SK-N-MC (cell line): Measurements from ENCODE around the gene KRTCAP3.

Experiments
- DNase-seq: peaks from one replicate; pipeline ENCODE4 v3.0.0-alpha.2; 2011; ENCODE audit warnings: low read depth, low spot score
- H3K27ac ChIP-seq: fragments of 200-600 bp; sonication (generic); 2 replicates; pipeline ENCODE4 v1.5.1; 2016; ENCODE audit warnings: mixed run types
- H3K36me3 ChIP-seq: fragments of 200-600 bp; sonication (generic); 2 replicates; pipeline ENCODE4 v1.6.1; 2017; ENCODE audit warnings: antibody characterized with exemption, low read length, mixed read lengths; ENCODE audit not compliant: insufficient read depth
- H3K4me3 ChIP-seq: fragments of 200-600 bp; sonication (generic); 2 replicates; pipeline ENCODE4 v1.5.1; 2016
- H3K9ac ChIP-seq: fragments of 200-600 bp; sonication (generic); 2 replicates; pipeline ENCODE4 v1.8.0; 2017; ENCODE audit warnings: mixed run types, mixed read lengths; ENCODE audit not compliant: insufficient read length
- H3K9me3 ChIP-seq: fragments of 200-600 bp; sonication (generic); 2 replicates; pipeline ENCODE4 v1.6.1; 2017; ENCODE audit warnings: low read depth, mild to moderate bottlenecking, antibody characterized with exemption, low read length, moderate library complexity, mixed read lengths
- EZH2 ChIP-seq: fragments of 200-600 bp; sonication (generic); IDR thresholded peaks from one replicate; pipeline ENCODE4 v1.6.1; 2017; ENCODE audit warnings: antibody characterized with exemption
- FOXP2 ChIP-seq: optimal IDR thresholded peaks from 2 replicates; pipeline ENCODE3; 2011; ENCODE audit warnings: mild to moderate bottlenecking, moderate library complexity; ENCODE audit not compliant: insufficient read depth; ENCODE audit errors: extremely low read length, control extremely low read depth
- POLR2AphosphoS5 ChIP-seq: IDR thresholded peaks from 2 replicates; pipeline ENCODE4 v1.6.1; 2012; ENCODE audit warnings: mild to moderate bottlenecking, low read depth, low read length, borderline replicate concordance

The KRTCAP3 gene

DNA sequence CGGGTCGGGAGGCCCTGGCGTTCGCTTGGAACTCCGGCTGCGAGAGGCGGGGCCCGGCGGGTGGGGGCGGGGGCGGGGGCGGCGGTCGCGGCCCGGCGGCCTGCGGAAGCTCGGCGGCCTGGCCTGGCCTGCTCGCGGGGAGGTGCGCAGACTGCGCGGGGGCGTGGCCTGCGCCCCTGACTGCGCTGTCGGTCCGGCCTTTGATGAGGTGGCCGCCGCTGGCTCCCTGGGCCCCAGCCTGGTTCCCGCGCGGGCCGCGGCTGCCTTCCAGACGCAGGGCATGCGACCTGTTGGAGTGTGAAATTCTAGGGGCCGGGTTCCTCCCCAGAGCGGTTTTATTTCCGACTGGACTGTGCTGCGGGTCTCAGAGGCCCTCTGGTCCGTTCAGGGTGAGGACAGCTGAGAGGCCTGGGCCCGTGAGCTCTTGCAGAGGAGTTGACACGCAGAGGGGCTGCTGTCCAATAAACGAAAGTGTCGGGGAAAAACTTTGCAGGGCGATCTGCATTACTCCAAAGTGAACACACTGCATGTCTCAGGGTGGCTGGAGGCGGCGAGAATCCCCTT lies 13.1 kb upstream of the KRTCAP3 start:
- peak overlapping the region; percentile 98 for H3K9ac ChIP-seq
- H3K9me3 ChIP-seq: no peaks in the 10 kb centered on the region
- no peak for DNase-seq
- peaks cover 10% of the 10 kb centered on the region for H3K36me3 ChIP-seq
- 0 out of 2 replicates have a peak overlapping the region, but pooled peaks have one; percentile 54 for H3K27ac ChIP-seq
- no peak for TF ChIP-seq EZH2
- TF ChIP-seq FOXP2: no peak
- TF ChIP-seq POLR2AphosphoS5: no peak
- peak overlapping the region; percentile 100 for H3K4me3 ChIP-seq

DNA sequence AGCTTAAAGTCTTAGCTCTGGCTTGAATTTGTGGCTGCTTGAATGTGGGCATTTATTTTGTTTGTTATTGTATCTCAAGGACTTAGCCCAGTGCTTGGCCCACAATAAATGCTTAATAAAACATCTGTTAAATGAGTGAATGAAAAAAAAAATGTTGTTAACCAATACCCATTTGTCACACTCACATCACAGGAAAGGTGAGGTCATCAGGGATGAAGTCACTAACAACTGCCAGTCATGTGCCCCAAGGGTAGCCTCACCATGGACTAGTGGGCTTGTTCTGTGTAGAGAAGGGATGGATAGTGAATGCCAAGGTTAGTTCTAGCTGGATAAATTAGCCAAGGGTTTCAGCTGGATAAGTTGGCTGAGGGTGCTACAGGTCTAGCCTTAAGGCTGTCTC lies 10.8 kb upstream of the KRTCAP3 start:
- Histone ChIP-seq H3K4me3 (no peak overlapping the region), H3K9ac (no peak overlapping the region), H3K9me3 (no peaks in the 10 kb centered on the region), H3K36me3 (peaks cover 30% of the 10 kb centered on the region), H3K27ac (no peak overlapping the region)
- TF ChIP-seq POLR2AphosphoS5: no peak
- no peak for TF ChIP-seq FOXP2
- no peak for TF ChIP-seq EZH2
- no peak for DNase-seq

DNA sequence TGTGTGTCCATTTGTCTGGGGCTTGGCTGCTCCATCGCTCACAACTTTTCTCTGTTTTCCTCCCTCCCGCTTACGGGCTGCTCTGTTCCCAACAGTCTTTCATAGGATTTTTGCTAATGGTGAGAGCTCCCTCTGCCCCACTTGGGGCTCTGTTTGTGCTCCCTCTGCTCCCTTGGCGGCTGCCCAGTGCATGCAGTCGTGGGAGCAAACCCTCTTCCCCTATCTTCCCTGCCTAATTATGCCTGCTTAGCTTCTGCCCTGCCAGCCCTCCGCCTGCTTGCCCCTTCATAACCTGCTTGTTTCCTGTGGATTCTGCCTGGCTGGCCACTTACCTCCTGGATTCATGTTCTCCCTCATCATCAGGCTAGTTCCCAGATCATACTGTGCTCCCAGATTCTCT lies 6.6 kb upstream of the KRTCAP3 start:
- H3K27ac ChIP-seq: no peak overlapping the region
- H3K9me3 ChIP-seq: no peaks in the 10 kb centered on the region
- no peak for TF ChIP-seq POLR2AphosphoS5
- no peak for TF ChIP-seq FOXP2
- TF ChIP-seq EZH2: no peak
- H3K4me3 ChIP-seq: no peak overlapping the region
- no peak for DNase-seq
- no peak overlapping the region for H3K9ac ChIP-seq
- H3K36me3 ChIP-seq: peaks cover 63% of the 10 kb centered on the region

DNA sequence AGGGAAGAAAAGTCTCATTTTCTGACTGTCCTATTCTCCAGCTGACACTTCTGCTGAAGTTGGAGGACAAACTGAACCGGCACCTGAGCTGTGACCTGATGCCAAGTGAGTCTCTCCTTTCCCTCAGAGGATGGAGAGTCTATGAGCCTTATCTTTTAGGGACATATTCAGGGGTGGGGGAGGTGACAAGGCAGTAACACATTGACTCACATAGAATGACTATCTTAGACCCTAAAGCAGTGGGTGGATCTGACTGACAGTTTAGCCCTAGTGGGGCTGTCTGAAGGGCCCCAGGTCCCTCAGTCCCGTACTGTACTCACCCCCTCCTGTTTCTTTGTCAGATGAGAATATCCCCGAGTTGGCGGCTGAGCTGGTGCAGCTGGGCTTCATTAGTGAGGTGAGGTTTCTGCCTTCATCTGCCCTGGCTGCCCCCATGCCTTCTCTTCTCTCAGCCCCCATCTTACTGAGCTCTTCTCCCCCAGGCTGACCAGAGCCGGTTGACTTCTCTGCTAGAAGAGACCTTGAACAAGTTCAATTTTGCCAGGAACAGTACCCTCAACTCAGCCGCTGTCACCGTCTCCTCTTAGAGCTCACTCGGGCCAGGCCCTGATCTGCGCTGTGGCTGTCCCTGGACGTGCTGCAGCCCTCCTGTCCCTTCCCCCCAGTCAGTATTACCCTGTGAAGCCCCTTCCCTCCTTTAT lies 805 bp upstream of the KRTCAP3 start:
- Histone ChIP-seq H3K36me3 (peaks cover 50% of the 10 kb centered on the region), H3K9ac (no peak overlapping the region), H3K9me3 (no peaks in the 10 kb centered on the region), H3K27ac (no peak overlapping the region), H3K4me3 (no peak overlapping the region)
- DNase-seq: no peak
- TF ChIP-seq EZH2 (no peak), POLR2AphosphoS5 (no peak; the same call in 1 of the 2 replicates), FOXP2 (no peak)

DNA sequence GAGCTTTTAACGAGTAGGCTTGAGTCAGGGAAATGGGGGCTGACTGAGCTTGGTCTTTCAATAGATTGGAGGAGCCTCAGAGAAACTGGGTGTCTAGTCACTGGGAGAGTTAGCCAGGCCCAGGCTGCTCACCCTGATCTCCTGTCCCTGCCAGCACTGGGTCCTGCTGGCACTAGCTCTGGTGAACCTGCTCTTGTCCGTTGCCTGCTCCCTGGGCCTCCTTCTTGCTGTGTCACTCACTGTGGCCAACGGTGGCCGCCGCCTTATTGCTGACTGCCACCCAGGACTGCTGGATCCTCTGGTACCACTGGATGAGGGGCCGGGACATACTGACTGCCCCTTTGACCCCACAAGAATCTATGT lies 720 bp downstream of the KRTCAP3 start:
- H3K4me3 ChIP-seq: no peak overlapping the region
- DNase-seq: no peak
- TF ChIP-seq POLR2AphosphoS5: no peak; the same call in 1 of the 2 replicates
- TF ChIP-seq FOXP2: no peak
- no peak overlapping the region for H3K27ac ChIP-seq
- no peak overlapping the region for H3K9ac ChIP-seq
- no peaks in the 10 kb centered on the region for H3K9me3 ChIP-seq
- peaks cover 46% of the 10 kb centered on the region for H3K36me3 ChIP-seq

DNA sequence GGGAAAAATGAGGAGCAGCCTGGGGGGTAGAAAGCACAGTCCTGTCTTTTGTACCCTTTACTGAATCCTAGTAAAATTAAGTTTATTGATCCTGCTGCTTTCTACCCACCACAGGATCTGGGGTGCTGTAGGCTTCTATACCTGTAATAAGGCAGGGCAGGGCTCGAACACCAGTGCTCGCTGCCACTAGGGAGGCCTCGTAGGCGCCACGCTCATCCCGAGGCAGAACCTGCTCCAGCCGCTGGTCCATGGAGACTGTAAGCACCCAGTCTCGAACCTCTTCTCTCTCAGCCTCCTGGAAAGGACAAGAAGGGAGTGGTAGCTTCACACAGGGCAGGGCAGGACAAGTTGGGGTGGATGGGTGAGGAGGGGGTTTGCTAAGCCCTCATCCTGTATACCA lies 3.0 kb downstream of the KRTCAP3 start:
- Histone ChIP-seq H3K9ac (no peak overlapping the region), H3K9me3 (no peaks in the 10 kb centered on the region), H3K4me3 (no peak overlapping the region), H3K36me3 (peaks cover 47% of the 10 kb centered on the region), H3K27ac (no peak overlapping the region)
- TF ChIP-seq POLR2AphosphoS5 (no peak), FOXP2 (no peak), EZH2 (no peak)
- DNase-seq: no peak

DNA sequence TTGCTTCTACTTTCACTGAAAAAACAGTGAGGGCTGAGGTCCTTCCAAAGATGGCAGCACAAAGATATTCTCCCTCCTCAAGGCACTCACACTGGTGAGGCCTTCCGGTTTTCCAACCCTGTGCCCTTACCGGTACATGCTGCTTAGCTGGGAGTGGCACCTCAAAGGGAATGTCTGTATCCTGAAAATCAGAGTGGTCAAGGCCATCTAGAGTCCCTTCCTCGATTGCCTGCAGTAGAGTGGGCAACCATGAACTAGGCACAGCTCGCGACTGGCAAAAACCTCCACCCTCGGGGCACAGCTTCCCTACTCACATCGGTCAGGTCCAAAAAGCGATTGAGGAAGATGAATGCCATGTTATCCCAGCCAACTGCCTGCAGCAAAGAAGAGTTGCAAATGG lies 3.4 kb downstream of the KRTCAP3 start:
- H3K27ac ChIP-seq: no peak overlapping the region
- TF ChIP-seq FOXP2 (no peak), EZH2 (no peak), POLR2AphosphoS5 (no peak)
- no peak overlapping the region for H3K4me3 ChIP-seq
- H3K36me3 ChIP-seq: peaks cover 44% of the 10 kb centered on the region
- H3K9ac ChIP-seq: no peak overlapping the region
- no peaks in the 10 kb centered on the region for H3K9me3 ChIP-seq
- no peak for DNase-seq

DNA sequence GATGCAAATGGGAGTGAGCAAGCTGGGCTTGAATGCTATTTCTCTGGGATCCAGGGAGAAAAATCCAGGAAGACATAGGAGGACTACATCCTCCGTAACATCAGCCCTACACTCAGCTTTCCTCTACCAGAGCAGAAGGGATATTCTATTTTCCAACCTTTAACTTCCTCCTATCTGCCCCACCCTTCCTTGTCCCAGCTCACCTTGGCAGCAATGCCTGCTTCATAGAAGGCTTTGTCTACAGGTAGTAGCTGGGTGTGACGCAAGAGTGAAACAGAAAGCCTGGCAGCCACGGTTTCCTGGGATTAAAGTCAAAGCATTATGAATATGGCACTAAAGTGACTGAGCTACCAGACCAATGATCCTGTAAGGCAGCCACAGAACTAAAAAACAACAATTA lies 3.9 kb downstream of the KRTCAP3 start:
- Histone ChIP-seq H3K9me3 (no peaks in the 10 kb centered on the region), H3K4me3 (no peak overlapping the region), H3K9ac (no peak overlapping the region), H3K36me3 (peaks cover 40% of the 10 kb centered on the region; the same call in 1 of the 2 replicates), H3K27ac (no peak overlapping the region)
- TF ChIP-seq FOXP2: no peak
- TF ChIP-seq EZH2: no peak
- no peak for TF ChIP-seq POLR2AphosphoS5
- no peak for DNase-seq

DNA sequence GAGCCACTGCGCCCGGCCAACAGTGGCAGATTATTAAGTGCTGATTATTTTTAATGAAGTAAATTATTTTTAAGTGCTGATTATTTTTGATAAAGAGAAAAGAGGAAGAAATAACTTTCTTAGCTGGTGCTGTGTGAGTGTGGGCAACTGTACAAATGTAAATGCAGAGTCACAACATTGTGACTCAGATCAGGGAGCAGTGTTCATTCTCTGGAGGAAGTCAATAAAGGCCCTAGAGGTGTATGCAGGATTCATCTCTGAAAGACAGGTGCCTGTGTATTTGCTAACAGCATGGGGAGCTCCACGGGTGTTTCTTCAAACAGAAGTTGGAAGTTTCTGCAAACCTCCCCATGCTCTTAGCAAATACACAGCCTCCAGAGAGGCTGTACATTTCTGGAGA lies 6.2 kb downstream of the KRTCAP3 start:
- H3K36me3 ChIP-seq: peaks cover 35% of the 10 kb centered on the region; the same call in 1 of the 2 replicates
- no peak overlapping the region for H3K9ac ChIP-seq
- no peak overlapping the region for H3K4me3 ChIP-seq
- no peak for TF ChIP-seq POLR2AphosphoS5
- TF ChIP-seq FOXP2: no peak
- TF ChIP-seq EZH2: no peak
- H3K27ac ChIP-seq: no peak overlapping the region
- no peaks in the 10 kb centered on the region for H3K9me3 ChIP-seq
- DNase-seq: no peak
